HCT116 (cell line): ENCODE measurements around the gene EDN1. TPM values are rescaled to one million over a fixed set of nuclear protein-coding genes. Genes with fewer than 3 reads are reported as not detected.

ENCODE experiments used
- ATAC-seq: fragments of 200-7000 bp; cut with Tn5 transposase; 2 replicates; pipeline ENCODE4 v1.9.1; 2020; ENCODE audit warnings: mild to moderate bottlenecking, moderate library complexity
- Bru-seq: library from RNA; stranded (reverse); fragments of 400-500 nt; gene quantifications from one replicate; lab custom pipeline; 2021; lab: Mats Ljungman, UMichigan
- BruChase-seq, 2 experiments: library from RNA; stranded (reverse); fragments of 400-500 nt; gene quantifications; one replicate each; lab custom pipeline; 2021; lab: Mats Ljungman, UMichigan
- BruUV-seq: library from RNA; stranded (reverse); fragments of 400-500 nt; replicated peaks from 2 replicates; lab custom pipeline; 2021; lab: Mats Ljungman, UMichigan
- CTCF ChIA-PET: fragments of 300-600 bp; sonication (Branson Sonifier 250); formaldehyde crosslinking; loops from one replicate; lab custom pipeline; 2021; ENCODE audit warnings: antibody characterized with exemption; lab: Charles Lee
- POLR2A ChIA-PET: fragments of 300-600, 350-600 bp; sonication (Branson Sonifier 250); formaldehyde crosslinking; loops from one replicate; lab custom pipeline; 2021; ENCODE audit warnings: antibody characterized with exemption; lab: Charles Lee
- RAD21 ChIA-PET, 2 experiments: fragments of 300-600 bp; sonication (Branson Sonifier 250); formaldehyde crosslinking; loops; one replicate each; lab custom pipeline; 2023; ENCODE audit warnings: low total read pairs in 2 of 2; ENCODE audit not compliant: uncharacterized antibody in 2 of 2, unreplicated experiment in 2 of 2, low non-redundant PET in 1 of 2; lab: Charles Lee
- DNase-seq: peaks from one replicate; pipeline ENCODE4 v3.0.0-alpha.2; 2010; ENCODE audit warnings: low read depth, low spot score
- H2AFZ ChIP-seq: fragments of 200-600 bp; shearing (Covaris generic), sonication (generic); 2 replicates; pipeline ENCODE4 v1.6.1; 2017; ENCODE audit warnings: low read depth, mixed run types, mixed read lengths, antibody characterized with exemption, low read length; ENCODE audit not compliant: poor library complexity, severe bottlenecking
- H3K27ac ChIP-seq: 2 replicates; pipeline ENCODE4 v1.5.1; 2012; ENCODE audit warnings: low read depth, low read length
- H3K27me3 ChIP-seq: fragments of 200-600 bp; sonication (generic); 2 replicates; pipeline ENCODE4 v1.6.1; 2016; ENCODE audit warnings: mixed run types, low read length, mixed read lengths; ENCODE audit not compliant: insufficient read depth
- H3K36me3 ChIP-seq, 2 experiments: fragments of 200-500 bp in 1 of 2; fragments of 200-600 bp in 1 of 2; sonication (Bioruptor generic) in 1 of 2; sonication (generic) in 1 of 2; 2 replicates each; pipeline versions ENCODE4 v1.5.1 to v1.6.1; 2014 to 2016; ENCODE audit warnings: low read length in 2 of 2, inconsistent platforms in 1 of 2, mixed read lengths in 1 of 2, mixed run types in 1 of 2; ENCODE audit not compliant: insufficient read depth in 2 of 2, control insufficient read depth in 1 of 2
- H3K4me1 ChIP-seq, 2 experiments: fragments of 200-600 bp in 1 of 2; sonication (generic) in 1 of 2; 2 replicates each; pipeline versions ENCODE4 v1.5.1 to v1.6.1; 2012 to 2017; ENCODE audit warnings: low read length in 2 of 2, inconsistent platforms in 1 of 2, mild to moderate bottlenecking in 1 of 2, mixed read lengths in 1 of 2, mixed run types in 1 of 2, moderate library complexity in 1 of 2; ENCODE audit not compliant: insufficient read depth in 2 of 2, control insufficient read depth in 1 of 2
- H3K4me2 ChIP-seq: fragments of 200-600 bp; sonication (generic); 2 replicates; pipeline ENCODE4 v1.6.1; 2017; ENCODE audit warnings: mixed run types, low read length, mixed read lengths
- H3K4me3 ChIP-seq, 2 experiments: fragments of 200-600 bp in 1 of 2; sonication (generic) in 1 of 2; replicated peaks in 1 of 2; 2 replicates each; pipeline ENCODE4 v1.5.1; 2011 to 2016; ENCODE audit warnings: low read length in 2 of 2, control low read depth in 1 of 2, low read depth in 1 of 2, mild to moderate bottlenecking in 1 of 2, mixed read lengths in 1 of 2, mixed run types in 1 of 2
- H3K79me2 ChIP-seq: fragments of 200-600 bp; sonication (generic); 2 replicates; pipeline ENCODE4 v1.6.1; 2017; ENCODE audit warnings: mild to moderate bottlenecking, mixed run types, low read length, moderate library complexity, mixed read lengths; ENCODE audit not compliant: insufficient read depth
- H3K9ac ChIP-seq: fragments of 200-600 bp; sonication (generic); 2 replicates; pipeline ENCODE4 v1.6.1; 2016; ENCODE audit warnings: low read length, mixed read lengths
- H3K9me2 ChIP-seq: fragments of 200-600 bp; sonication (generic), shearing (Covaris generic); 2 replicates; pipeline ENCODE4 v1.6.1; 2017; ENCODE audit warnings: mixed run types, mild to moderate bottlenecking, moderate library complexity; ENCODE audit not compliant: insufficient read depth
- H3K9me3 ChIP-seq, 2 experiments: fragments of 200-500 bp in 1 of 2; fragments of 200-600 bp in 1 of 2; sonication (Bioruptor generic) in 1 of 2; sonication (generic) in 1 of 2; 2 replicates each; pipeline ENCODE4 v1.6.1; 2014 to 2017; ENCODE audit warnings: low read length in 2 of 2, mixed read lengths in 2 of 2, inconsistent platforms in 1 of 2, low read depth in 1 of 2, mild to moderate bottlenecking in 1 of 2, mixed run types in 1 of 2, moderate library complexity in 1 of 2; ENCODE audit not compliant: control insufficient read depth in 1 of 2, insufficient read depth in 1 of 2
- H4K20me1 ChIP-seq: fragments of 200-600 bp; sonication (generic), shearing (Covaris generic); 2 replicates; pipeline ENCODE4 v1.6.1; 2017; ENCODE audit warnings: mixed run types, mild to moderate bottlenecking, moderate library complexity; ENCODE audit not compliant: insufficient read depth
- ATF3 ChIP-seq: IDR thresholded peaks from 2 replicates; pipeline ENCODE4 v1.6.1; 2012
- CBX3 ChIP-seq: IDR thresholded peaks from 2 replicates; pipeline ENCODE4 v1.6.1; 2012; ENCODE audit warnings: low read depth
- CTCF ChIP-seq, 3 experiments: fragments of 200-600 bp in 1 of 3; sonication (generic) in 1 of 3; IDR thresholded peaks in 2 of 3; conservative IDR thresholded peaks in 1 of 3; 2 replicates each; pipeline ENCODE4 v1.5.1; 2012 to 2017; ENCODE audit warnings: low read depth in 2 of 3, low read length in 2 of 3, antibody characterized with exemption in 1 of 3, borderline replicate concordance in 1 of 3, control low read depth in 1 of 3, mild to moderate bottlenecking in 1 of 3, mixed read lengths in 1 of 3, mixed run types in 1 of 3, moderate library complexity in 1 of 3; ENCODE audit not compliant: insufficient read depth in 1 of 3
- EZH2phosphoT487 ChIP-seq: fragments of 200-600 bp; IDR thresholded peaks from 2 replicates; pipeline ENCODE4 v1.6.1; 2018; ENCODE audit warnings: antibody characterized with exemption, borderline replicate concordance
- FOSL1 ChIP-seq: IDR thresholded peaks from 2 replicates; pipeline ENCODE4 v1.6.1; 2012; ENCODE audit warnings: low read depth
- MAX ChIP-seq: IDR thresholded peaks from 2 replicates; pipeline ENCODE4 v1.6.1; 2012
- POLR2A ChIP-seq: IDR thresholded peaks from 2 replicates; pipeline ENCODE4 v1.7.0; 2011; ENCODE audit warnings: borderline replicate concordance; ENCODE audit not compliant: insufficient read depth, insufficient read length; ENCODE audit errors: extremely low read depth
- RAD21 ChIP-seq: IDR thresholded peaks from 2 replicates; pipeline ENCODE4 v1.6.1; 2012; ENCODE audit warnings: low read depth, mild to moderate bottlenecking
- REST ChIP-seq: IDR thresholded peaks from 2 replicates; pipeline ENCODE4 v1.6.1; 2012; ENCODE audit warnings: low read depth
- SIN3A ChIP-seq: IDR thresholded peaks from 2 replicates; pipeline ENCODE4 v1.6.1; 2012; ENCODE audit warnings: low read depth
- SP1 ChIP-seq: IDR thresholded peaks from 2 replicates; pipeline ENCODE4 v1.6.1; 2012; ENCODE audit warnings: low read depth
- TCF7L2 ChIP-seq: IDR thresholded peaks from 2 replicates; pipeline ENCODE4 v1.7.0; 2011; ENCODE audit warnings: borderline replicate concordance, inconsistent platforms; ENCODE audit not compliant: insufficient read depth, insufficient read length; ENCODE audit errors: extremely low read depth
- YY1 ChIP-seq: IDR thresholded peaks from 2 replicates; pipeline ENCODE4 v1.6.1; 2011; ENCODE audit warnings: low read length, low read depth, moderate library complexity, mild to moderate bottlenecking; ENCODE audit not compliant: insufficient replicate concordance; ENCODE audit errors: extremely low read depth
- ZNF274 ChIP-seq: fragments of 200-500 bp; sonication (Bioruptor generic); IDR thresholded peaks from 2 replicates; pipeline ENCODE4 v1.6.1; 2014; ENCODE audit warnings: mild to moderate bottlenecking, low read depth, low read length, inconsistent platforms
- intact Hi-C: fragments of 100-400 bp; cut with micrococcal nuclease; formaldehyde crosslinking; loops from 2 replicates; pipeline ENCODE4 v1.10.0; 2022
- long read RNA-seq: library from polyadenylated mRNA; unstranded; transcript quantifications from one replicate; pipeline ENCODE4 v2.0.0, GENCODE V29; 2021; ENCODE audit not compliant: unreplicated experiment
- polyA plus RNA-seq: library from polyadenylated mRNA; unstranded; fragments of >200 nt; gene quantifications from 2 replicates; pipeline ENCODE4 v1.2.1, GENCODE V29; 2012; ENCODE audit warnings: missing spikeins
- total RNA-seq: library from RNA; stranded (reverse); gene quantifications from one replicate; pipeline ENCODE4 v1.2.1, GENCODE V29; 2021; ENCODE audit not compliant: unreplicated experiment

Gene EDN1
- total RNA-seq (0.22 TPM), Bru-seq, nascent RNA (percentile 31 among the genes with signal in this experiment), BruChase-seq, experiment 1, labeled RNA remaining after a 6-hour chase (percentile 27 among the genes with signal in this experiment), BruChase-seq, experiment 2, labeled RNA remaining after a 2-hour chase (percentile 27 among the genes with signal in this experiment)
- 0.25 and 0.26 TPM in 2 replicates for polyA plus RNA-seq
- long read RNA-seq, result 0 reads

GRCh38 chr6:12289933-12290820, at the start of gene EDN1:
EDN1 (plus strand) TSS chr6:12290361; CDS start chr6:12290630, 269 bp downstream.
- Histone ChIP-seq H3K27me3 (no peaks in the 10 kb centered on the region), H3K27ac (peak within 1 kb of the TSS; percentile 4; the same call in 1 of the 2 replicates), H3K79me2 (no peaks in the 10 kb centered on the region), H2AFZ (peak within 1 kb of the TSS; percentile 88), H4K20me1 (no peaks in the 10 kb centered on the region), H3K4me3 (peak within 1 kb of the TSS; percentile 52), H3K4me1 (peaks cover 7 to 36% of the 10 kb centered on the region in 2 experiments), H3K9me2 (no peaks in the 10 kb centered on the region), H3K4me2 (peak within 1 kb of the TSS; percentile 69), H3K9me3 (no peaks in the 10 kb centered on the region), H3K36me3 (no peaks in the 10 kb centered on the region), H3K9ac (peak within 1 kb of the TSS; percentile 40)
- intact Hi-C loops, result loop anchor here (1.0 to 5.0 kb wide), 6 partner anchors 139 to 672 kb away; no protein-coding TSS in a partner anchor
- CTCF ChIA-PET, result interaction anchor here (0.6 to 3.8 kb wide), 22 partner anchors 9 to 712 kb away, joined by 3 to 31 read pairs (median 4); no protein-coding TSS in a partner anchor
- POLR2A ChIA-PET, result interaction anchor here (1.4 to 1.5 kb wide), 2 partner anchors 10 to 16 kb away, joined by 4 read pairs; no protein-coding TSS in a partner anchor
- ATAC-seq (peak; percentile 82), DNase-seq (peak; percentile 69)
- TF ChIP-seq EZH2phosphoT487 (no peak), ATF3 (no peak), SIN3A (no peak), REST (no peak), CBX3 (peak; percentile 73; the same call in 1 of the 2 replicates), RAD21 (peak; percentile 31), MAX (peak; percentile 82), SP1 (no peak), CTCF (IDR thresholded peaks at IDR 0.05 in 2 of 3, conservative IDR thresholded peaks at IDR 0.05 in 1 of 3; ENCODE audit: borderline replicate concordance in 1 of 3, insufficient read depth in 1 of 3, low read depth in 2 of 3, low read length in 2 of 3) (peak; percentile 31 to 49 (median 40); a peak in 4 of 6 replicates), POLR2A (no peak), ZNF274 (no peak), FOSL1 (peak; percentile 29; the same call in 1 of the 2 replicates), TCF7L2 (peak; percentile 78), YY1 (no peak)
- RAD21 ChIA-PET, result no interaction called here
- BruUV-seq, result no TSS peak
